KMS-11 (cell line): ENCODE measurements around the gene HDAC4.

Source experiments
- H2AFZ ChIP-seq: fragments of 200-600 bp; sonication (generic); 2 replicates; pipeline ENCODE4 v1.6.1; 2016; ENCODE audit warnings: antibody characterized with exemption, mixed run types, low read depth
- H3K27ac ChIP-seq: fragments of 200-600 bp; sonication (generic); 2 replicates; pipeline ENCODE4 v1.6.1; 2016; ENCODE audit warnings: mild to moderate bottlenecking, mixed run types
- H3K27me3 ChIP-seq: fragments of 200-600 bp; sonication (generic); 2 replicates; pipeline ENCODE4 v1.6.1; 2017; ENCODE audit warnings: mild to moderate bottlenecking, low read depth, mixed run types, moderate library complexity; ENCODE audit not compliant: insufficient read depth
- H3K36me3 ChIP-seq: fragments of 200-600 bp; sonication (generic); 2 replicates; pipeline ENCODE4 v1.6.1; 2017; ENCODE audit warnings: mild to moderate bottlenecking, mixed run types; ENCODE audit not compliant: insufficient read depth
- H3K4me1 ChIP-seq: fragments of 200-600 bp; sonication (generic); 2 replicates; pipeline ENCODE4 v1.6.1; 2016; ENCODE audit warnings: mild to moderate bottlenecking, low read depth, mixed run types; ENCODE audit not compliant: poor library complexity, severe bottlenecking
- H3K4me2 ChIP-seq: fragments of 200-600 bp; sonication (generic); 2 replicates; pipeline ENCODE4 v1.7.0; 2016; ENCODE audit warnings: mild to moderate bottlenecking, mixed run types
- H3K4me3 ChIP-seq: fragments of 200-600 bp; sonication (generic); IDR thresholded peaks from 2 replicates; pipeline ENCODE4 v1.6.1; 2017; ENCODE audit warnings: low read depth, low read length, mixed read lengths; ENCODE audit not compliant: insufficient read depth
- H3K79me2 ChIP-seq: fragments of 200-600 bp; sonication (generic); 2 replicates; pipeline ENCODE4 v1.6.1; 2016; ENCODE audit warnings: low read depth, mixed run types; ENCODE audit not compliant: insufficient read depth
- H3K9ac ChIP-seq: fragments of 200-600 bp; sonication (generic); 2 replicates; pipeline ENCODE4 v1.6.1; 2016; ENCODE audit warnings: mild to moderate bottlenecking, mixed run types
- H4K20me1 ChIP-seq: fragments of 200-600 bp; sonication (generic); 2 replicates; pipeline ENCODE4 v1.6.1; 2016; ENCODE audit warnings: mild to moderate bottlenecking, mixed run types; ENCODE audit not compliant: insufficient read depth
- TF ChIP-seq, protein P1 (sequence below): fragments of 200-600 bp; sonication (generic); conservative IDR thresholded peaks from 2 replicates; pipeline ENCODE4 v1.6.1; 2017; ENCODE audit warnings: low read depth, mild to moderate bottlenecking, antibody characterized with exemption, low read length, moderate library complexity, mixed read lengths

Gene HDAC4

DNA sequence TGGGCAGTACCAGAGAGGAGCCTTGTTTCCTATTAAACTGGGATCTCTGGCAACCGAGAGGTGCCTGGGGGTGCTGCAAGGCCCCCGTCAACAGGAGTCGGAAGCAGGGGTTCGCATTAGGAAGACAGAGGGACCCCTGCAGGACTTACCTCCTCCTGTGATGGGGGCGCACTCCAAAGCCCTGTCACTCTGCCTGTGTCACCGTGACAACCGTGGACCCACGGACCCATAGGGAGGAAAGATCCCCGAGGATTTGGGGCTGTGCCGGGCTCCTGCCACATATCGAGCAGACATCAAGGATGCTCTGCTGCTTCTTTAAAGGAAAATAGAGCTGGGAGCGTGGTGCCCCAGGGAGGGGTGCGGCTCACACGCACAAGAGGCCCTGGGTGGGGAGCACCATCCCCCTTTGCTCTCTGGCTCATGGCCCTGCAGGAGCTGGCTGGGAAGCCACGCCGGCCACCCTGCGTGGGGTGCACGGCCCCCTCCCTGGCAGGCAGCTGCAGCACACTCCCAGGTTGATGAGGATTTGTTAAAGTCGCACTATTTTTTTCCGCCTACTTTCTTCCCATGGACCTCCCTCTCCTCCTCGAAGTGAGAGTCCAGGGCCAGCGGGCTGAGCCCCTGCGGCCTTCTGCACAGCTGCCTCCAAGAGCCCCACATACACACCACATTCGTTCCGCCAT, 385.5 kb downstream of the HDAC4 start:
- no peaks in the 10 kb centered on the region for H4K20me1 ChIP-seq
- H3K36me3 ChIP-seq = no peaks in the 10 kb centered on the region
- H3K4me2 ChIP-seq = no peak overlapping the region
- H3K4me3 ChIP-seq = no peak overlapping the region
- H3K9ac ChIP-seq = no peak overlapping the region
- H3K79me2 ChIP-seq = no peaks in the 10 kb centered on the region
- no peaks in the 10 kb centered on the region for H3K4me1 ChIP-seq
- no peak overlapping the region for H2AFZ ChIP-seq
- no peak overlapping the region for H3K27ac ChIP-seq
- TF ChIP-seq, protein P1, sequence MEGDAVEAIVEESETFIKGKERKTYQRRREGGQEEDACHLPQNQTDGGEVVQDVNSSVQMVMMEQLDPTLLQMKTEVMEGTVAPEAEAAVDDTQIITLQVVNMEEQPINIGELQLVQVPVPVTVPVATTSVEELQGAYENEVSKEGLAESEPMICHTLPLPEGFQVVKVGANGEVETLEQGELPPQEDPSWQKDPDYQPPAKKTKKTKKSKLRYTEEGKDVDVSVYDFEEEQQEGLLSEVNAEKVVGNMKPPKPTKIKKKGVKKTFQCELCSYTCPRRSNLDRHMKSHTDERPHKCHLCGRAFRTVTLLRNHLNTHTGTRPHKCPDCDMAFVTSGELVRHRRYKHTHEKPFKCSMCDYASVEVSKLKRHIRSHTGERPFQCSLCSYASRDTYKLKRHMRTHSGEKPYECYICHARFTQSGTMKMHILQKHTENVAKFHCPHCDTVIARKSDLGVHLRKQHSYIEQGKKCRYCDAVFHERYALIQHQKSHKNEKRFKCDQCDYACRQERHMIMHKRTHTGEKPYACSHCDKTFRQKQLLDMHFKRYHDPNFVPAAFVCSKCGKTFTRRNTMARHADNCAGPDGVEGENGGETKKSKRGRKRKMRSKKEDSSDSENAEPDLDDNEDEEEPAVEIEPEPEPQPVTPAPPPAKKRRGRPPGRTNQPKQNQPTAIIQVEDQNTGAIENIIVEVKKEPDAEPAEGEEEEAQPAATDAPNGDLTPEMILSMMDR = no peak
- peaks cover 15% of the 10 kb centered on the region for H3K27me3 ChIP-seq

DNA sequence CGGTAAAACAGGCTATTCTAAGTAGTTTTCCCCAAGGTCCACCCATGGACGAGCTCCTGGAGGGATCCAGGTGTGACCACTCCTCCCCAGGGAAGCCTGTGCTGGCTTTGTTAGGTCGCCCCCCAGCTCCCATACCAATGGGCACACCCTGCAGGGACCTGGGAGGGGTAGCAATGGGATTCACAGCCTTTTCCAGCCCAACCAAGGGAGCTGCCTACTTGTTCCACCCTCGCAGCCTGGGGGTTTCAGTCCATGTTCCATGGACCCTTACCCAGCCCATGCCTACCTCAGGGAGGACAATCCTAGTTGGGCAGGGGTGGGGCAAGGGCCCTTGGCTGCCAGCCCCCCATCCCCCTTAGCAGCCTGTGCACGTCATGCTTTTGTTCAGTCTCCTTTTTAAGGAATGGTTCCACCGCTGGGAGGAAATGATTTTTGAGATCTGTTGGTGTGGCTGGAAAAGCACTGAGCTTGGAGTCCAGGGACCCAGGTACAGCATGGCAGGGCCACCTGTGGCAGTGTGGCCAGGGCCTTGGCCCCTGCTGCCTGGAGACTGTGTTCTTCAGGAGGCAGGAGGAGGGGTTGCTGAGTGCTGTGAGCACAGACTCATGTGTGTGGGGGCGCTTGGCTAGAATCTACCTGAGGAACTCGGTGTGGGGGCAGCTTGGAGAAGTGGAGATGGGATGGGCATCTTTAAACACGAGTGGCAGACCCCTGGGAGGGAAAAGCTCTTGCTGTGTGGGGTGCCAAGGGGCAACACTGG, 386.2 kb downstream of the HDAC4 start:
- H4K20me1 ChIP-seq = no peaks in the 10 kb centered on the region
- no peak overlapping the region for H3K4me3 ChIP-seq
- H3K27me3 ChIP-seq = peaks cover 15% of the 10 kb centered on the region
- H2AFZ ChIP-seq = no peak overlapping the region
- H3K4me1 ChIP-seq = no peaks in the 10 kb centered on the region
- no peaks in the 10 kb centered on the region for H3K79me2 ChIP-seq
- TF ChIP-seq, protein P1 = no peak
- H3K9ac ChIP-seq = no peak overlapping the region
- H3K36me3 ChIP-seq = no peaks in the 10 kb centered on the region
- no peak overlapping the region for H3K27ac ChIP-seq
- no peak overlapping the region for H3K4me2 ChIP-seq

DNA sequence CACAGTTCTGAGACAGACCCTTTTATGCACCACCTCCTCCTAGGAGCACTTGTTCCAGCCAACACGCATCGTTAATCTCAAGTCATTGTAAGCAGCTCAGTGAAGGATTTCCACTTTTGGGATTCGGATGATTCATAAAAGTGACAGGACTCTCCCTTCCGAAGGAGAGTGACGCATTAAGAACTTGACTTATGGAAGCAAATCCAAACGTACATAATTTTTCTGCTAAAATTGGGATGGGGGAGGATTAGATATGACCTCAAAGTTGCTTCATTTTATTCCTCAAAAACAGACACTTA, 387.2 kb downstream of the HDAC4 start:
- TF ChIP-seq, protein P1 = no peak
- Histone ChIP-seq H3K27ac (no peak overlapping the region), H3K4me1 (no peaks in the 10 kb centered on the region), H4K20me1 (no peaks in the 10 kb centered on the region), H2AFZ (no peak overlapping the region), H3K4me2 (no peak overlapping the region), H3K36me3 (no peaks in the 10 kb centered on the region), H3K79me2 (no peaks in the 10 kb centered on the region), H3K9ac (no peak overlapping the region), H3K4me3 (no peak overlapping the region), H3K27me3 (peaks cover 15% of the 10 kb centered on the region)

DNA sequence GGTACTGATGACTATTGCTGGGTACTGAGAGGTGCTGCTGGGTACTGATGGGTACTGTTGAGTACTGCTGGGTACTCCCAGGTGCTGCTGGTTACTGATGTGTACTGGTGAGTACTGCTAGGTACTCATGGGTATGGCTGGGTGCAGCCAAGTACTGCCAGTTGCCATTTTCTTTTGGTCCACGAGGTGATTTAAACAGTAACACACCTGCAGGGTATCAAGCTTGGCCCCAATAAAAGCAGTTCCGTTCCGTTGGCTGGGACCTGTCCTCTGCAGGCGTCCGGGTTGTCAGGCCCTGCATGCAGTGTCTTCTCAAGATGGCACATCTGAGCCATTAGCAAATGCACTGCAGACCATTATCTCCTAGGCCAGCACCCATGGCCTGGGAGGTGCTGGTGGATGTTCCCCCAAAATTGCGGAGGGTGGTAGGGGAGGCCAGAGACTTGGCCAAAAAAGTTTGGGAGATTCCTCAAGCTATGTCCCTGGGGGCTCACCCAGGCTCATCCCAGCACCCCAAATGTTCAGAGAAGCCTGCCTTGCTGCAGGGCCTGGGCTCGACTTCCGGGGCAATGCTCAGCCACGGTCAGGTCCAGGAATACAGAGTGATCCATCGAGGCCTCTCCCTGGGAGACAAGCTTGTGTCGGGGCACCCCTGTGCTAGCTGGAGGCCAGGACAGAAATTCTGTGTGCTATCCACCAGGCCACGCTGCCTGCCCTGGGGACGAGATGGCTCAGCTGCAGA, 387.7 kb downstream of the HDAC4 start:
- peaks cover 19% of the 10 kb centered on the region for H3K27me3 ChIP-seq
- no peak overlapping the region for H3K4me2 ChIP-seq
- TF ChIP-seq, protein P1 = no peak
- H2AFZ ChIP-seq = no peak overlapping the region
- H3K4me1 ChIP-seq = no peaks in the 10 kb centered on the region
- H3K36me3 ChIP-seq = no peaks in the 10 kb centered on the region
- H4K20me1 ChIP-seq = no peaks in the 10 kb centered on the region
- no peak overlapping the region for H3K4me3 ChIP-seq
- H3K9ac ChIP-seq = no peak overlapping the region
- no peaks in the 10 kb centered on the region for H3K79me2 ChIP-seq
- H3K27ac ChIP-seq = no peak overlapping the region
